Measurements from ENCODE around the gene PLIN5. TPM values are rescaled to one million over a fixed set of nuclear protein-coding genes. Genes with fewer than 3 reads are reported as not detected.
"Not testable (repeated sequence)": the region's sequence is repeated elsewhere in the genome, so short reads cannot be mapped to it uniquely, and the experiment has no call there.

The PLIN5 gene
- total RNA-seq, 1 donor from 2014 or later: 17.2 TPM

DNA sequence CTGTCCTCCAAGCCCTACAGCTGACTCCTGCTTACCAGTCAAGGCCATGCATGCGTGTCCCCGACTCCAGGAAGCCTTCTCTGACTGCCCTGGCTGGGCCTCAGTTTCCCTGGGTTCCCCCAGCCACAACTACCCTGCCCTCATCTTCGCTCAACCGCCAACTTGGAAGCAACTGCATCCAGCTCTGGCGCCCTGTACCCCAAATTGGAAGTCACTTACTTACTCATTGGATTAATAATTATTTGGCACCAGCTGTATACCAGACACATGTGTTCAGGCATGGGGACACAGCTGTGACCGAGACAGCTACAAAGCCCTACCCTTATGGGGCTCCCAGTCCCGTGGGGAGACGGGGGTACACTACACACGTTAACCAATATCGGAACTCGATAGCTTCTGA lies 35.4 kb upstream of the PLIN5 start:
- Histone ChIP-seq H3K36me3 (no peaks in the 10 kb centered on the region), H3K27ac (no peak overlapping the region), H3K27me3 (no peaks in the 10 kb centered on the region), H3K9me3 (no peaks in the 10 kb centered on the region), H3K4me3 (no peak overlapping the region), H3K4me1 (peaks cover 5% of the 10 kb centered on the region)
- DNase-seq (no peak), ATAC-seq (no peak)
- no peak for TF ChIP-seq CTCF (IDR thresholded peaks at IDR 0.05)
- intact Hi-C loops (cut with DNase I): loop anchor here (10.0 kb wide), 1 partner anchor 64 kb away; the partner anchor contains the start of gene TNFAIP8L1

DNA sequence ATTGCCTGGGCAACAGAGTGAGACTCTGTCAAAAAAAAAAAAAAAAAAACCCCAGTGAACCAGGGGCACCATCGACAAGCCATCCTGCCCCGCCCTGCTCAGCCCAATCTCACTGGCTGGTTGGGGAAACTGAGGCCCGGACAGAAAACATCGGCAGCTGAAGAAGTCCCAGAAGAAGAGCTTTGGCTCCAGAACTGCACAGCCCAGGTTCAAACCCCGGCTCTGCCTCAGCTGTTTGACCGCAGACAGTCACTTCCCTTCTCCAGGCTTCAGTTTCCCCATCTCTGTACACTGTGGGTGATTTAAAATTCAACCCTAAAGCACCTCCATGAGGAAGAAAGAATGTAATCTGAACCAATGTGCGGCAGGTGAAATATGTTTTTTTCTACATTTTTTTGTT lies 33.9 kb upstream of the PLIN5 start:
- Histone ChIP-seq H3K4me3 (no peak overlapping the region), H3K27ac (no peak overlapping the region), H3K4me1 (no peaks in the 10 kb centered on the region), H3K9me3 (no peaks in the 10 kb centered on the region), H3K27me3 (no peaks in the 10 kb centered on the region), H3K36me3 (no peaks in the 10 kb centered on the region)
- intact Hi-C loops (cut with DNase I): no loop called here
- ATAC-seq (peak; percentile 60), DNase-seq (no peak)
- TF ChIP-seq CTCF (IDR thresholded peaks at IDR 0.05): no peak

DNA sequence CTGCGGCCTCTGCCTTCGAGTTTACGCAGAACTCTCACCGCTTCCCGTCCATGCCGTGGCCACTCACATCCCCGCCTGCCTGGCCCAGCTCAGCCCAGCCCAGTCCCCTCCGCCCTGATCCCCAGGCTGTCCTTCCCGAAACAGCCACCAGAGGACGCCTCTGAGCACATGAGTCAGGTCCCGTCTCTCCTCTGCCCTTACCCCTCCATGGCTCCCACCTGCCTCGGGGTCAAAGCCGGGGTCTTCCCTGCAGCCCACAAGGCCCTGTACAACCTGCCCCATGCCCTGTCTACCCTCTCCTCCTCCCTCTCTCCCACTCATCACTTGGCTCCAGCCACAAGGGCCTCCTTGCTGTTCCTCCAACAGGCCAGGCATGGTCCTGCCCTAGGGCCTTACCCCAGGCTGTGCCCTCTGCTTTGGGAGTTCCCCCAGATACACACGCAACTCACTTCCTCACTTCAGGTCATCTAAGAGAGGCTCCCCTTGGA lies 32.6 kb upstream of the PLIN5 start:
- Histone ChIP-seq H3K27me3 (no peaks in the 10 kb centered on the region), H3K4me1 (no peaks in the 10 kb centered on the region), H3K4me3 (no peak overlapping the region), H3K36me3 (no peaks in the 10 kb centered on the region), H3K27ac (no peak overlapping the region), H3K9me3 (no peaks in the 10 kb centered on the region)
- peak; percentile 70 for TF ChIP-seq CTCF (IDR thresholded peaks at IDR 0.05)
- intact Hi-C loops (cut with DNase I): no loop called here
- ATAC-seq (peak; percentile 86), DNase-seq (peak; percentile 84)

DNA sequence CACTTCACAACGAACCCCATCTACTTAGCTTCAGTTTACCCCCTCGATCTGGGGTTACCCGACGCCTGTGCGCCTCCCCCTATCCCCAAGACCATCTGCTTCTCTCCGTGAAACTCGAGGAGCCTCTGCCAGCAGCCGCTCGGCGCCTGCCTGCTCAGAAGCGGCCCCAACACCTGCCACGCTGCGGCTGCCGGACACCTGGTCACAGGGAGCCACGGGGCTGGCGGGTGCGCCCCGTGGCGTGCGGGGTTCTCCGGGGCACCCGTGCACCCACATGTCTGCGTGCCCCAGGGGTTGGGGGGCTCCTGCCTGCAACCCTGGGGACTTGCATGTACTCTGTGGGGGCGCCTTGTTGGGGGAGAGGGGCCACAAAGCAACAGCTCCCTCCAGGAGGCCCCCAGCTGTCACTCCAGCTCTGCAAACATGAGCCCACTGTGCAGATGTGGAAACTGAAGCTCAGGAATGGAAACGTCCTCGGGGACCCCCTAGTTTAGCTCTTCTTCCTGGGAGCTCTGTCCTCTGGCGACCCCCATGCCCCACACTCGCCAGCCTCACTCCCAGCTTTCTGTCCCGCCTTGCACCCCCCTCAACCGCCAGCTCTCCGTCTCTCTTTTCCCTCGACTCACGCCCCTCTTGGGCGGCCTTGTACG lies 31.5 kb upstream of the PLIN5 start:
- H3K27me3 ChIP-seq: no peaks in the 10 kb centered on the region
- DNase-seq (no peak), ATAC-seq (no peak)
- H3K9me3 ChIP-seq: no peaks in the 10 kb centered on the region
- no peak overlapping the region for H3K27ac ChIP-seq
- no peak overlapping the region for H3K4me3 ChIP-seq
- no peaks in the 10 kb centered on the region for H3K36me3 ChIP-seq
- intact Hi-C loops (cut with DNase I): no loop called here
- H3K4me1 ChIP-seq: no peaks in the 10 kb centered on the region
- TF ChIP-seq CTCF (IDR thresholded peaks at IDR 0.05): no peak

DNA sequence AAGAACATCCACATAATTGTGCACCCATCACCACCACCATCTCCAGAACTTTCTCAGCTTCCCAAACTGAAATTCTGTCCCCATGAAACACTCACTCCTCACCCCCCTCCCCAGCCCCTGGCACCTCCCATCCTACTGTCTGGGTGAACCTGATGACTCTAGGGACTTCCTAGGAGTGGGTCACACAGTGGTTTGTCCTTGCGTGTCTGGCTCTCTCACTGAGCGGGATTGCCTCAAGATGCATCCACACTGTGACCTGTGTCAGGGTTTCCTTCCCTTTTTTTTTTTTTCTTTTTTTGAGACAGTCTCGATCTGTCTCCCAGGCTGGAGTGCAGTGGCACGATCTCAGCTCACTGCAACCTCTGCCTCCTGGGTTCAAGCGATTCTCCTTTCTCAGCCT lies 28.5 kb upstream of the PLIN5 start:
- H3K27me3 ChIP-seq; DNase-seq; H3K27ac ChIP-seq; H3K4me1 ChIP-seq; H3K4me3 ChIP-seq; H3K36me3 ChIP-seq; H3K9me3 ChIP-seq; intact Hi-C loops (cut with DNase I): not testable (repeated sequence)
- ATAC-seq: peak; percentile 69

- H3K27me3 ChIP-seq; H3K9me3 ChIP-seq; H3K4me3 ChIP-seq; intact Hi-C loops (cut with DNase I); H3K4me1 ChIP-seq; H3K36me3 ChIP-seq; DNase-seq; H3K27ac ChIP-seq: not testable (repeated sequence)
- ATAC-seq: peak; percentile 76
Measured at GRCh38 chr19:4562085-4562484, 27.1 kb upstream of the PLIN5 start.

- no peak for TF ChIP-seq CTCF (IDR thresholded peaks at IDR 0.05)
- no peaks in the 10 kb centered on the region for H3K36me3 ChIP-seq
- H3K9me3 ChIP-seq: no peaks in the 10 kb centered on the region
- H3K4me3 ChIP-seq: peak within 1 kb of the TSS; percentile 53
- ATAC-seq (peak; percentile 63), DNase-seq (no peak)
- H3K27ac ChIP-seq: peak within 1 kb of the TSS; percentile 74
- H3K4me1 ChIP-seq: peaks cover 6% of the 10 kb centered on the region
- no peaks in the 10 kb centered on the region for H3K27me3 ChIP-seq
- intact Hi-C loops (cut with DNase I): no loop called here
Measured at GRCh38 chr19:4559569-4559968, 24.5 kb upstream of the PLIN5 start, which contains the start of gene SEMA6B. TSS of gene SEMA6B (minus strand) at chr19:4559684. CDS start at chr19:4558457, 1,227 bp downstream.
